OCI-LY1 (cell line): ENCODE data around the gene GLIS1.

Experiments used
- H2AFZ ChIP-seq: fragments of 200-600 bp; sonication (generic), shearing (Covaris generic); 2 replicates; pipeline ENCODE4 v1.6.0; 2014; ENCODE audit warnings: antibody characterized with exemption, mild to moderate bottlenecking, low read length
- H3F3A ChIP-seq: fragments of 200-600 bp; sonication (generic), shearing (Covaris generic); 2 replicates; pipeline ENCODE4 v1.6.0; 2014; ENCODE audit warnings: mild to moderate bottlenecking, antibody characterized with exemption, low read length, moderate library complexity; ENCODE audit not compliant: insufficient read depth
- H3K27ac ChIP-seq: fragments of 200-600 bp; sonication (generic); 2 replicates; pipeline ENCODE4 v1.5.1; 2014; ENCODE audit warnings: low read length, mixed run types, mild to moderate bottlenecking, low read depth; ENCODE audit not compliant: poor library complexity, severe bottlenecking
- H3K27me3 ChIP-seq: fragments of 200-600 bp; sonication (generic); 2 replicates; pipeline ENCODE4 v1.6.0; 2014; ENCODE audit warnings: antibody characterized with exemption, mild to moderate bottlenecking, low read length, moderate library complexity; ENCODE audit not compliant: insufficient read depth
- H3K36me3 ChIP-seq: fragments of 200-600 bp; sonication (generic); 2 replicates; pipeline ENCODE4 v1.6.1; 2014; ENCODE audit warnings: mild to moderate bottlenecking, antibody characterized with exemption, low read length, moderate library complexity, mixed read lengths; ENCODE audit not compliant: insufficient read depth
- H3K4me1 ChIP-seq: fragments of 200-600 bp; sonication (generic); 2 replicates; pipeline ENCODE4 v1.5.1; 2014; ENCODE audit warnings: mild to moderate bottlenecking, low read length, moderate library complexity; ENCODE audit not compliant: insufficient read depth, severe bottlenecking
- H3K4me2 ChIP-seq: fragments of 200-600 bp; sonication (generic), shearing (Covaris generic); 2 replicates; pipeline ENCODE4 v1.6.1; 2014; ENCODE audit warnings: low read length
- H3K4me3 ChIP-seq: fragments of 200-600 bp; sonication (generic); 2 replicates; pipeline ENCODE4 v1.5.1; 2014; ENCODE audit warnings: low read length, low read depth, mild to moderate bottlenecking, mixed read lengths; ENCODE audit not compliant: poor library complexity, severe bottlenecking
- H3K79me2 ChIP-seq: fragments of 200-600 bp; shearing (Covaris generic); 2 replicates; pipeline ENCODE4 v1.6.1; 2016; ENCODE audit warnings: mixed run types, low read length, mixed read lengths; ENCODE audit not compliant: insufficient read depth
- H3K9ac ChIP-seq: fragments of 200-600 bp; sonication (generic), shearing (Covaris generic); 2 replicates; pipeline ENCODE4 v1.6.1; 2014; ENCODE audit warnings: mild to moderate bottlenecking, low read length, mixed read lengths
- H3K9me2 ChIP-seq: fragments of 200-600 bp; sonication (generic), shearing (Covaris generic); 2 replicates; pipeline ENCODE4 v1.6.1; 2014; ENCODE audit warnings: low read depth, mild to moderate bottlenecking, low read length, mixed read lengths
- H3K9me3 ChIP-seq: fragments of 200-600 bp; shearing (Covaris generic); 2 replicates; pipeline ENCODE4 v1.6.1; 2014; ENCODE audit warnings: low read length, mixed read lengths
- H4K20me1 ChIP-seq: fragments of 200-600 bp; sonication (generic), shearing (Covaris generic); 2 replicates; pipeline ENCODE4 v1.6.0; 2016; ENCODE audit warnings: mild to moderate bottlenecking, low read length; ENCODE audit not compliant: insufficient read depth
- CTCF ChIP-seq: fragments of 200-600 bp; sonication (generic), shearing (Covaris generic); IDR thresholded peaks from 2 replicates; pipeline ENCODE4 v1.5.1; 2017; ENCODE audit warnings: mild to moderate bottlenecking, antibody characterized with exemption, low read length, moderate library complexity, mixed read lengths
- EZH2 ChIP-seq: fragments of 200-600 bp; sonication (generic), shearing (Covaris generic); IDR thresholded peaks from 2 replicates; pipeline ENCODE4 v1.8.0; 2017; ENCODE audit warnings: borderline replicate concordance, mixed run types, mild to moderate bottlenecking, antibody characterized with exemption, low read length, moderate library complexity, mixed read lengths

Gene GLIS1

GRCh38 chr1:53525595-53525994 is 213.4 kb downstream of the GLIS1 start:
- Histone ChIP-seq H3K9ac (no peak overlapping the region), H3F3A (no peaks in the 10 kb centered on the region), H3K27ac (no peak overlapping the region)

GRCh38 chr1:53524428-53525375 is 214.3 kb downstream of the GLIS1 start:
- no peak overlapping the region for H3K4me2 ChIP-seq

More at GRCh38 chr1:53525595-53525994, 213.4 kb downstream of the GLIS1 start:
- H3K4me3 ChIP-seq = no peak overlapping the region
- no peaks in the 10 kb centered on the region for H3K9me2 ChIP-seq
- H3K4me2 ChIP-seq = no peak overlapping the region
- no peaks in the 10 kb centered on the region for H3K79me2 ChIP-seq
- no peak overlapping the region for H2AFZ ChIP-seq
- TF ChIP-seq CTCF = no peak
- no peak for TF ChIP-seq EZH2
- no peaks in the 10 kb centered on the region for H3K4me1 ChIP-seq
- no peaks in the 10 kb centered on the region for H3K9me3 ChIP-seq
- H4K20me1 ChIP-seq = no peaks in the 10 kb centered on the region
- H3K27me3 ChIP-seq = no peaks in the 10 kb centered on the region; the same call in 1 of the 2 replicates
- H3K36me3 ChIP-seq = no peaks in the 10 kb centered on the region

DNA sequence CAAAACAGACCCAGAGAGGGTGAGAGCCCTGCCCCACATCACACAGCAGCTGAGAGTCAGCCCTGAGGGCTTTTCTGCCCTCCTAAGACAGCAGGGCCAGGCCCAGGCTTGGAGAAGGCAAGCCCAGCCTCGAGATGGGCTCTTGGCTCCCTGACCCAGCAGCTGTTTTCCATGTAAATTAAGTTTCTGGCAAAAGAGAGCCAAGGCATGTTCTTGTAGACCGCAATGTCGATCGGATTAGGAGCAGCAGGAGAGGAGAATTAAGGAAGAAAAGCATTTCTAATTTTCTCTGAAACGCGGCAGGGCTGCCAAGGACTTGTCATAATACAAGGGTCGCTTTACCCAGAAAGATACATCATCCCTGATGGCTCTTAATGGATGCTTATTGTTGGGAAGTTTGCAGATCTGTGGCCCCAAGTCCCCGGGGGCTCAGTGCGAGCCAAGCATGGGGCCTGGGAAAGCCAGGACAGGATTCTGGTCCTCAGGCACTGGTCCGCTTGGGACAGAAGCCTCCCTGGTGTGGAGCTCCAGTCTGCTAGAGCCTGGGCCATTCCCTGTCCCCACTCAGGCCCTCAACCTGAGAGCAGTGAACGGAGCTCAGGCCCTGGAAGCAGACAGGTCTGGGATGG is 216.9 kb downstream of the GLIS1 start:
- Histone ChIP-seq H3K4me2 (no peak overlapping the region), H3K36me3 (no peaks in the 10 kb centered on the region), H3K9ac (no peak overlapping the region), H3K4me1 (no peaks in the 10 kb centered on the region), H3K9me3 (no peaks in the 10 kb centered on the region), H3K4me3 (no peak overlapping the region), H3K9me2 (no peaks in the 10 kb centered on the region), H3F3A (no peaks in the 10 kb centered on the region), H3K27ac (no peak overlapping the region), H4K20me1 (no peaks in the 10 kb centered on the region), H3K79me2 (no peaks in the 10 kb centered on the region), H3K27me3 (no peaks in the 10 kb centered on the region; the same call in none of the 2 replicates), H2AFZ (no peak overlapping the region)
- TF ChIP-seq CTCF (no peak), EZH2 (no peak)

More at GRCh38 chr1:53524428-53525375, 214.3 kb downstream of the GLIS1 start:
- Histone ChIP-seq H2AFZ (no peak overlapping the region), H3K4me3 (no peak overlapping the region), H4K20me1 (no peaks in the 10 kb centered on the region), H3K79me2 (no peaks in the 10 kb centered on the region), H3K9ac (no peak overlapping the region), H3K36me3 (no peaks in the 10 kb centered on the region), H3K9me2 (no peaks in the 10 kb centered on the region), H3K4me1 (no peaks in the 10 kb centered on the region), H3K27me3 (no peaks in the 10 kb centered on the region; the same call in 1 of the 2 replicates), H3F3A (no peaks in the 10 kb centered on the region), H3K27ac (no peak overlapping the region), H3K9me3 (no peaks in the 10 kb centered on the region)
- TF ChIP-seq CTCF = no peak
- no peak for TF ChIP-seq EZH2
